Testis (tissue), 5 donors: ENCODE measurements around the gene RTCA. TPM values are rescaled to one million over a fixed set of nuclear protein-coding genes. Genes with fewer than 3 reads are reported as not detected.

ENCODE experiments used
- DNase-seq: peaks from one replicate; pipeline ENCODE4 v3.0.0-alpha.2; 2019
- H3K27ac ChIP-seq, 2 donors: fragments of 200-600 bp; sonication (generic); one replicate each; pipeline ENCODE4 v1.5.1; 2019
- H3K27me3 ChIP-seq: fragments of 200-600 bp; sonication (generic); one replicate; pipeline ENCODE4 v1.5.1; 2019
- H3K36me3 ChIP-seq: fragments of 200-600 bp; sonication (generic); one replicate; pipeline ENCODE4 v1.5.1; 2017; ENCODE audit warnings: low read depth; ENCODE audit errors: missing control alignments
- H3K4me1 ChIP-seq: fragments of 200-600 bp; sonication (generic); one replicate; pipeline ENCODE4 v1.5.1; 2019
- H3K4me3 ChIP-seq, 2 donors: fragments of 200-600 bp; sonication (generic); one replicate each; pipeline ENCODE4 v1.5.1; 2017 to 2019
- H3K9me3 ChIP-seq: fragments of 200-600 bp; sonication (generic); one replicate; pipeline ENCODE4 v1.5.1; 2017
- CTCF ChIP-seq, 3 experiments: fragments of 450-650 bp in 2 of 3; fragments of 200-600 bp in 1 of 3; sonication (generic) in 1 of 3; IDR thresholded peaks; one replicate each; pipeline ENCODE4 v1.5.1; 2016 to 2019; ENCODE audit warnings: antibody characterized with exemption in 3 of 3, mild to moderate bottlenecking in 2 of 3, moderate library complexity in 1 of 3
- POLR2A ChIP-seq: fragments of 450-650 bp; IDR thresholded peaks from one replicate; pipeline ENCODE4 v1.6.1; 2017; ENCODE audit warnings: antibody characterized with exemption, mild to moderate bottlenecking, moderate library complexity
- WGBS, 2 donors: methylation state at CpG; one replicate each; pipeline ENCODE4 v1.1.5; 2018; 5-methylcytosine and 5-hydroxymethylcytosine counted together
- intact Hi-C: fragments of 100-400 bp; cut with DNase I; formaldehyde crosslinking; loops from one replicate; pipeline ENCODE4 v1.15.1; 2023; ENCODE audit warnings: low total_unique reads
- long read RNA-seq, 2 donors: transcript quantifications; one replicate each; lab custom pipeline, GENCODE V29; 2026
- polyA plus RNA-seq: library from polyadenylated mRNA; stranded (reverse); fragments of 350-450 nt; fragmentation: Illumina TruSeq; extraction: RNeasy Lipid Tissue Mini Kit (QIAGEN cat#74804); gene quantifications from one replicate; pipeline ENCODE4 v1.2.3, GENCODE V29; 2014; ENCODE audit warnings: low read depth, low replicate concordance; ENCODE audit not compliant: insufficient read depth
- total RNA-seq, 2 donors: library from RNA; depleted of rRNA; stranded (reverse); fragments of >200 nt; gene quantifications; one replicate each; pipeline ENCODE4 v1.2.3, GENCODE V29; 2016

RTCA gene
- total RNA-seq: 10 to 100 TPM; 24.2 to 30.0 TPM
- polyA plus RNA-seq: 20.9 TPM
- long read RNA-seq, donor 1, transcript RTCA-203 (11 exons, 2,535 nt): major isoform, 11 of 21 reads
- long read RNA-seq, donor 1, partial matches to known transcripts: 10 of 21 reads
- long read RNA-seq, donor 1, other reads (novel, unspliced or antisense): 0 of 21 reads
- long read RNA-seq, donor 2, partial matches to known transcripts: 0 of 3 reads
- long read RNA-seq, donor 2, other reads (novel, unspliced or antisense): 0 of 3 reads

- Histone ChIP-seq H3K4me3 (peak within 1 kb of the TSS; percentile 89 to 95), H3K9me3 (no peaks in the 10 kb centered on the region), H3K27me3 (no peaks in the 10 kb centered on the region), H3K4me1 (peaks cover 7% of the 10 kb centered on the region), H3K36me3 (no peaks in the 10 kb centered on the region), H3K27ac (peak within 1 kb of the TSS; percentile 72 to 83)
- DNase-seq: peak; percentile 97
- intact Hi-C loops: no loop called here
- 0% methylated on average over 20 to 53 of the region's 53 CpGs for WGBS, 2 donors
- TF ChIP-seq POLR2A (no peak), CTCF (IDR thresholded peaks at IDR 0.05) (no peak)
These were observed at the start of gene RTCA for GRCh38 chr1:100265931-100266740. RTCA (plus strand) TSS chr1:100266216; CDS start chr1:100266376, 160 bp downstream.

DNA sequence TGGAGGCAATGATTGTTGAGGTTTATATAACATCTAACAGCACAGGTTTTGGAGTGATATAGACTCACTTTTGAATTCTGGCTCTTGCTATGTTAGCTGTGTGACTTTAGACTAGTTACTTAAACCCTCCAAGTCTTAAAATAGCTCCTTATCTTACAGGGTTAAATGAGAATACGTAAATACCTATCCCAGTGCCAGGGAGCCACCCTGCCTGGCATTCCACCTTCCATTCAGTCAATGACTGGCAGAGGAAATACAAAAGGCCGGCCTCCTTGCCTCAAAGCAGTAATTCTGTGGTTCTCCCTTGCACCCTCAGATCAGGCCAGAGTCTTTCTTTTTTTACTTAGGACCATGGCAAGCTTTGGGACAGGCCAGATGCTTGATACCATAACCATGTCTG lies 48.2 kb upstream of the RTCA start:
- 74 to 86% methylated on average over 2 of the region's 2 CpGs for WGBS, 2 donors
- no peak for TF ChIP-seq CTCF (IDR thresholded peaks at IDR 0.05)
- TF ChIP-seq POLR2A: no peak
- no peak for DNase-seq
- no peaks in the 10 kb centered on the region for H3K9me3 ChIP-seq
- no peak overlapping the region for H3K4me3 ChIP-seq
- H3K27me3 ChIP-seq: no peaks in the 10 kb centered on the region
- no peaks in the 10 kb centered on the region for H3K4me1 ChIP-seq
- no peaks in the 10 kb centered on the region for H3K36me3 ChIP-seq
- H3K27ac ChIP-seq: no peak overlapping the region
- intact Hi-C loops: no loop called here

DNA sequence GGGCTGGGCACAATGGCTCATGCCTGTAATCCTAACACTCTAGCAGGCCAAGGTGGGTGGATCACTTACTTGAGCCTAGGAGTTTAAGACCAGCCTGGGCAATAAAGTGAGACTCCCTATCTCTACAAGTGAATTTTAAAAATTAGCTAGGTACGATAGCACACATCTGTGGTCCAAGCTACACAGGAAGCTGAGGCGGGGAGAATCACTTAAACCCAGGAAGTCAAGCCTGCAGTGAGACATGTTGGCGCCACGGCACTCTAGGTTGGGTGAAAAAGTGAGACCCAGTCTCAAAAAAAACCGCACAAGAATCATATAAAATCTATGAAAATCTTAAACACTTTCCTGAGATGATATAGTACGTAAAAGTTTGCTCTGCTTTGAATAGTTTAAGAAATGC lies 46.6 kb upstream of the RTCA start:
- intact Hi-C loops: no loop called here
- Histone ChIP-seq H3K4me1 (no peaks in the 10 kb centered on the region), H3K36me3 (no peaks in the 10 kb centered on the region), H3K9me3 (no peaks in the 10 kb centered on the region), H3K27ac (no peak overlapping the region), H3K27me3 (no peaks in the 10 kb centered on the region), H3K4me3 (no peak overlapping the region)
- WGBS, 2 donors: 90 to 91% methylated on average over 5 to 6 of the region's 6 CpGs
- no peak for DNase-seq
- TF ChIP-seq POLR2A: no peak
- TF ChIP-seq CTCF (IDR thresholded peaks at IDR 0.05): no peak

DNA sequence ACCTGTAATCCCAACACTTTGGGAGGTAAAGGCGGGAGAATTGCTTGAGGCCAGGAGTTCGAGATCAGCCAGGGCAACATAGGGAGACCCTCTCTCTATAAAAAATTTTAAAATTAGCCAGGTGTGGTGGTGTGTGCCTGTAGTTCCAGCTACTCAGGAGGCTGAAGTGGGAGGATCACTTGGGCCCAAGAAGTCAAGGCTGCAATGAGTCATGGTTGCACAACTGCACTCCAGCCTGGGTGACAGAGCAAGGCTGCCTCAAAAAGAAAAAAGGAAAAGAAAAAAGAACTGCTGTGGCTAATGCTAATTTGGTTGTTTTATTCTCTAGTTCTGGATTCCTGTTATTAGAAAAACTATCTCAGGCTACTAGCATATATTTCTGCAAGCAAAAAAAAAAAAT lies 46.1 kb upstream of the RTCA start:
- 90 to 97% methylated on average over 2 of the region's 2 CpGs for WGBS, 2 donors

More for the DNA sequence above, 46.1 kb upstream of the RTCA start:
- Histone ChIP-seq H3K27me3 (no peaks in the 10 kb centered on the region), H3K36me3 (no peaks in the 10 kb centered on the region), H3K9me3 (no peaks in the 10 kb centered on the region), H3K4me1 (no peaks in the 10 kb centered on the region), H3K4me3 (no peak overlapping the region), H3K27ac (no peak overlapping the region)
- intact Hi-C loops: no loop called here
- DNase-seq: no peak
- TF ChIP-seq CTCF (IDR thresholded peaks at IDR 0.05) (no peak), POLR2A (no peak)
